PC-3 (cell line): ENCODE results near the gene MMP7. TPM values are rescaled to one million over a fixed set of nuclear protein-coding genes. Genes with fewer than 3 reads are reported as not detected.

Source experiments
- ATAC-seq: fragments of 200-7000 bp; cut with Tn5 transposase; 2 replicates; pipeline ENCODE4 v1.9.1; 2020; ENCODE audit warnings: mild to moderate bottlenecking, moderate library complexity
- BruUV-seq: library from RNA; stranded (reverse); fragments of 400-500 nt; replicated peaks from 2 replicates; lab custom pipeline; 2021; lab: Mats Ljungman, UMichigan
- CTCF ChIA-PET: fragments of 300-600 bp; sonication (Branson Sonifier 250); formaldehyde crosslinking; loops from one replicate; lab custom pipeline; 2022; ENCODE audit warnings: antibody characterized with exemption; lab: Charles Lee
- POLR2A ChIA-PET: fragments of 300-600 bp; sonication (Branson Sonifier 250); formaldehyde crosslinking; loops from one replicate; lab custom pipeline; 2022; ENCODE audit warnings: antibody characterized with exemption; ENCODE audit not compliant: unreplicated experiment; lab: Charles Lee
- DNase-seq: peaks from one replicate; pipeline ENCODE4 v3.0.0-alpha.2; 2015
- H2AFZ ChIP-seq: fragments of 300-600 bp; sonication (generic); 2 replicates; pipeline ENCODE4 v1.6.0; 2016; ENCODE audit warnings: antibody characterized with exemption, low read length
- H3F3A ChIP-seq: fragments of 300-600 bp; sonication (generic); one replicate; pipeline ENCODE4 v1.6.0; 2017; ENCODE audit warnings: antibody characterized with exemption, low read length, control low read depth, mild to moderate bottlenecking; ENCODE audit not compliant: unreplicated experiment
- H3K27ac ChIP-seq: fragments of 300-600 bp; sonication (generic); 2 replicates; pipeline ENCODE4 v1.5.1; 2016; ENCODE audit warnings: mild to moderate bottlenecking, low read length
- H3K27me3 ChIP-seq: fragments of 300-600 bp; sonication (generic); 2 replicates; pipeline ENCODE4 v1.6.1; 2016; ENCODE audit warnings: low read length, mixed read lengths
- H3K36me3 ChIP-seq: fragments of 300-600 bp; sonication (generic); 2 replicates; pipeline ENCODE4 v1.6.1; 2016; ENCODE audit warnings: low read depth, mixed run types, low read length, mixed read lengths
- H3K4me1 ChIP-seq: fragments of 300-600 bp; sonication (generic); 2 replicates; pipeline ENCODE4 v1.5.1; 2016; ENCODE audit warnings: low read length; ENCODE audit not compliant: insufficient read depth
- H3K4me2 ChIP-seq: fragments of 300-600 bp; sonication (generic); 2 replicates; pipeline ENCODE4 v1.6.0; 2016; ENCODE audit warnings: low read length
- H3K4me3 ChIP-seq: fragments of 300-600 bp; sonication (generic); 2 replicates; pipeline ENCODE4 v1.5.1; 2016; ENCODE audit warnings: mild to moderate bottlenecking, low read length, mixed read lengths
- H3K79me2 ChIP-seq: fragments of 300-600 bp; sonication (generic); 2 replicates; pipeline ENCODE4 v1.6.1; 2017; ENCODE audit warnings: low read length, mixed read lengths
- H3K9ac ChIP-seq: fragments of 300-600 bp; sonication (generic); 2 replicates; pipeline ENCODE4 v1.6.0; 2016; ENCODE audit warnings: mild to moderate bottlenecking, low read length
- H3K9me2 ChIP-seq: fragments of 300-600 bp; sonication (generic); replicated peaks from 2 replicates; pipeline ENCODE4 v1.6.1; 2016; ENCODE audit warnings: mixed run types, low read length, mixed read lengths
- H3K9me3 ChIP-seq: fragments of 300-600 bp; sonication (generic); 2 replicates; pipeline ENCODE4 v1.6.1; 2016; ENCODE audit warnings: low read length, mixed read lengths
- H4K20me1 ChIP-seq: fragments of 300-600 bp; sonication (generic); 2 replicates; pipeline ENCODE4 v1.6.1; 2016; ENCODE audit warnings: low read length, mixed read lengths
- EZH2 ChIP-seq: fragments of 300-600 bp; sonication (generic); IDR thresholded peaks from one replicate; pipeline ENCODE4 v1.6.1; 2017; ENCODE audit warnings: antibody characterized with exemption, mild to moderate bottlenecking, low read length; ENCODE audit not compliant: unreplicated experiment
- EZH2phosphoT487 ChIP-seq: fragments of 300-600 bp; sonication (generic); IDR thresholded peaks from 2 replicates; pipeline ENCODE4 v1.6.1; 2018; ENCODE audit warnings: mild to moderate bottlenecking, antibody characterized with exemption, low read length, borderline replicate concordance
- intact Hi-C: fragments of 100-400 bp; cut with micrococcal nuclease; formaldehyde crosslinking; loops from 2 replicates; pipeline ENCODE4 v1.9.0; 2023
- total RNA-seq: library from RNA; depleted of rRNA; stranded (reverse); fragments of >200 nt; gene quantifications from 2 replicates; pipeline ENCODE4 v1.2.3, GENCODE V29; 2014
- TF ChIP-seq, protein P1 (sequence below): fragments of 300-600 bp; sonication (generic); conservative IDR thresholded peaks from 2 replicates; pipeline ENCODE4 v1.5.1; 2017; ENCODE audit warnings: antibody characterized with exemption, low read depth, mild to moderate bottlenecking, low read length

MMP7 gene
- total RNA-seq, 1 experiment from 2014 or later = 0.18 TPM

DNA sequence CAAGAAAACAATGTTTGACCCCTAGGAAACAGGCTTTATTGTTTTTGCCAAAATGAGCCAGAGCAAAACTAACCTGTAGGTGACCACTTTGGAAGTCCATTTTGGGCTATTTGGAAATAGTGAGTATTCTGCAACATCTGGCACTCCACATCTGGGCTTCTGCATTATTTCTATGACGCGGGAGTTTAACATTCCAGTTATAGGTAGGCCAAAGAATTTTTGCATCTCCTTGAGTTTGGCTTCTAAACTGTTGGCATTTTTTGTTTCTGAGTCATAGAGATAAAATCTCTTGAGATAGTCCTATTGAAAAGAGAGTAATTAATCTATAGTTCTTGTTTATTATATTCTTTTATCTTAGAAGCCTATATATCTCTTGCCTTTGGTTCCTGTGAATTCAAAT lies 2.9 kb downstream of the MMP7 start:
- DNase-seq = peak; percentile 73
- Histone ChIP-seq H3K4me3 (no peak overlapping the region), H3K79me2 (no peaks in the 10 kb centered on the region), H3F3A (no peaks in the 10 kb centered on the region), H3K4me1 (0 out of 2 replicates have a peak, but pooled peaks cover 9% of the 10 kb centered on the region), H3K4me2 (no peak overlapping the region), H3K9ac (no peak overlapping the region), H3K36me3 (no peaks in the 10 kb centered on the region), H3K9me2 (no peaks in the 10 kb centered on the region), H3K27ac (no peak overlapping the region), H3K9me3 (no peaks in the 10 kb centered on the region), H3K27me3 (no peaks in the 10 kb centered on the region), H2AFZ (no peak overlapping the region), H4K20me1 (no peaks in the 10 kb centered on the region)
- ChIA-PET POLR2A (no interaction called here), CTCF (no interaction called here)
- BruUV-seq = no TSS peak
- ATAC-seq = no peak
- TF ChIP-seq EZH2 (no peak), EZH2phosphoT487 (no peak)
- TF ChIP-seq, protein P1, sequence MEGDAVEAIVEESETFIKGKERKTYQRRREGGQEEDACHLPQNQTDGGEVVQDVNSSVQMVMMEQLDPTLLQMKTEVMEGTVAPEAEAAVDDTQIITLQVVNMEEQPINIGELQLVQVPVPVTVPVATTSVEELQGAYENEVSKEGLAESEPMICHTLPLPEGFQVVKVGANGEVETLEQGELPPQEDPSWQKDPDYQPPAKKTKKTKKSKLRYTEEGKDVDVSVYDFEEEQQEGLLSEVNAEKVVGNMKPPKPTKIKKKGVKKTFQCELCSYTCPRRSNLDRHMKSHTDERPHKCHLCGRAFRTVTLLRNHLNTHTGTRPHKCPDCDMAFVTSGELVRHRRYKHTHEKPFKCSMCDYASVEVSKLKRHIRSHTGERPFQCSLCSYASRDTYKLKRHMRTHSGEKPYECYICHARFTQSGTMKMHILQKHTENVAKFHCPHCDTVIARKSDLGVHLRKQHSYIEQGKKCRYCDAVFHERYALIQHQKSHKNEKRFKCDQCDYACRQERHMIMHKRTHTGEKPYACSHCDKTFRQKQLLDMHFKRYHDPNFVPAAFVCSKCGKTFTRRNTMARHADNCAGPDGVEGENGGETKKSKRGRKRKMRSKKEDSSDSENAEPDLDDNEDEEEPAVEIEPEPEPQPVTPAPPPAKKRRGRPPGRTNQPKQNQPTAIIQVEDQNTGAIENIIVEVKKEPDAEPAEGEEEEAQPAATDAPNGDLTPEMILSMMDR = no peak
- intact Hi-C loops = no loop called here

DNA sequence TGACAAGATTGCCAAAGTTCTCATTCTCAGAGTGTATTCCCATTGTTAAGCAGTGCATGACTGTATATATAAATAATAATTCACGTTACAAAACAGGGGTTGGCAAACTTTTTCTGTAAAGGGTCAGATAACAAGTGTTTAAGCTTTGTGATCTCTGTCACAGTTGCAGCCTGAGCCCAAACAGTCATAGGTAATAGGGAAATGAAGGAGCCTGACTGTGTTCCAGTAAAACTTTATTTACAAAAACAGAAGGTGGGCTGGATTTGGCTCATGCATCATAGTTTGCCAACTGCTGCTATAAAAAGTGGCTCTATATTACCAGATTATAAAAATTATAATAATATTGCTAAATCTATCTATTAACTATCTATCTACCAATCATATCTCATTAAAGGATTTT lies 3.5 kb downstream of the MMP7 start:
- H3K27ac ChIP-seq = no peak overlapping the region
- H3K9ac ChIP-seq = no peak overlapping the region
- no peaks in the 10 kb centered on the region for H3K36me3 ChIP-seq
- H2AFZ ChIP-seq = no peak overlapping the region
- H3K79me2 ChIP-seq = no peaks in the 10 kb centered on the region
- no peaks in the 10 kb centered on the region for H3F3A ChIP-seq
- no peaks in the 10 kb centered on the region for H4K20me1 ChIP-seq
- ChIA-PET CTCF (no interaction called here), POLR2A (no interaction called here)
- H3K4me3 ChIP-seq = no peak overlapping the region
- intact Hi-C loops = no loop called here
- TF ChIP-seq EZH2phosphoT487 (no peak), EZH2 (no peak)
- TF ChIP-seq, protein P1 = no peak
- no TSS peak for BruUV-seq
- 0 out of 2 replicates have a peak, but pooled peaks cover 9% of the 10 kb centered on the region for H3K4me1 ChIP-seq
- H3K27me3 ChIP-seq = no peaks in the 10 kb centered on the region
- DNase-seq (no peak), ATAC-seq (no peak)
- no peaks in the 10 kb centered on the region for H3K9me3 ChIP-seq
- no peak overlapping the region for H3K4me2 ChIP-seq
- H3K9me2 ChIP-seq = no peaks in the 10 kb centered on the region

DNA sequence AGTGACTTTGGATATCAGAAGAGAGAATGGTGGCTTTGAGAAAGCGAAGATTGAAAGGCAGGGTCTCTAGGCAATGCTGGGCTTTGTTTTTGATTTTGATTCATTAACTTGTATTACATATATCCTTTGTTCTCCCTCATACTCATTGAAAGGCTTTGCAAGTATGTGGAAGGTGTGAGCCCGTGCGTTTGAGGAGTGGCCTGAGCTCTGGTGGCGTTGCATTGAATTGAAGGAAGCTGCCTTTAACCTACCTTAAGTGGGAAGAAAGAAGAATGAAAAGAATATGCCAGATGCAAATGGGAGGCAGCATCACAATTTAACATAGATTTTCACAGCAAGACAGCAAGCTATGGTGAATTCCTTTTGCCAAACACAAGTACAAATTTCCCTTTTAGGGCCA lies 6.7 kb downstream of the MMP7 start:
- BruUV-seq = no TSS peak

More for the DNA sequence above, 6.7 kb downstream of the MMP7 start:
- ATAC-seq (no peak), DNase-seq (no peak)
- 0 out of 2 replicates have a peak, but pooled peaks cover 9% of the 10 kb centered on the region for H3K4me1 ChIP-seq
- H3K36me3 ChIP-seq = no peaks in the 10 kb centered on the region
- H3K4me3 ChIP-seq = no peak overlapping the region
- no peaks in the 10 kb centered on the region for H3F3A ChIP-seq
- no peaks in the 10 kb centered on the region for H3K27me3 ChIP-seq
- no peak overlapping the region for H2AFZ ChIP-seq
- intact Hi-C loops = no loop called here
- H3K9me2 ChIP-seq = no peaks in the 10 kb centered on the region
- H3K9me3 ChIP-seq = no peaks in the 10 kb centered on the region
- ChIA-PET POLR2A (no interaction called here), CTCF (no interaction called here)
- no peaks in the 10 kb centered on the region for H3K79me2 ChIP-seq
- H4K20me1 ChIP-seq = no peaks in the 10 kb centered on the region
- TF ChIP-seq, protein P1 = no peak
- no peak for TF ChIP-seq EZH2phosphoT487
- no peak for TF ChIP-seq EZH2
- no peak overlapping the region for H3K27ac ChIP-seq
- H3K4me2 ChIP-seq = no peak overlapping the region
- H3K9ac ChIP-seq = no peak overlapping the region
